GM12878 (cell line): ENCODE measurements around the gene DOCK9. TPM values are rescaled to one million over a fixed set of nuclear protein-coding genes. Genes with fewer than 3 reads are reported as not detected.

Source experiments
- ATAC-seq: fragments of 200-7000 bp; cut with Tn5 transposase; 3 replicates; pipeline ENCODE4 v1.9.1; 2020; ENCODE audit warnings: mild to moderate bottlenecking, moderate library complexity
- BruUV-seq: library from RNA; stranded (reverse); fragments of 400-500 nt; replicated peaks from 2 replicates; lab custom pipeline; 2021; lab: Mats Ljungman, UMichigan
- CTCF ChIA-PET: fragments of 300-600 bp; sonication (Branson Sonifier 250); formaldehyde crosslinking; extraction: SDS; loops from one replicate; lab custom pipeline; 2021; ENCODE audit warnings: inconsistent platforms; lab: Yijun Ruan, JAX
- POLR2A ChIA-PET: fragments of 350-600 bp; formaldehyde crosslinking; extraction: SDS; loops from one replicate; lab custom pipeline; 2021; ENCODE audit warnings: inconsistent platforms; lab: Charles Lee
- RAD21 ChIA-PET: fragments of 300-600 bp; sonication (Branson Sonifier 250); formaldehyde crosslinking; loops from one replicate; lab custom pipeline; 2023; ENCODE audit warnings: antibody characterized with exemption; ENCODE audit not compliant: unreplicated experiment; lab: Charles Lee
- SMC1A ChIA-PET: fragments of 300-600 bp; sonication (Branson Sonifier 250); formaldehyde crosslinking; loops from one replicate; lab custom pipeline; 2023; ENCODE audit not compliant: unreplicated experiment, uncharacterized antibody; lab: Charles Lee
- DNase-seq: peaks from one replicate; pipeline ENCODE4 v3.0.0-alpha.2; 2011; ENCODE audit warnings: low read depth, low spot score
- FAIRE-seq: peaks from 3 replicates; lab custom pipeline; 2011; peaks lifted over from hg19 to GRCh38; lab: Jason Lieb, UNC
- H2AFZ ChIP-seq: 2 replicates; pipeline ENCODE4 v1.6.0; 2011; ENCODE audit warnings: low read depth, low read length, control low read depth; ENCODE audit not compliant: control insufficient read depth
- H3K27ac ChIP-seq: 2 replicates; pipeline ENCODE4 v1.5.1; 2011; ENCODE audit warnings: control low read depth; ENCODE audit not compliant: control insufficient read depth, insufficient read depth
- H3K27me3 ChIP-seq, 2 experiments: replicated peaks in 1 of 2; 2 replicates each; pipeline versions ENCODE4 v1.6.0 to v1.6.1; 2011; ENCODE audit warnings: low read length in 1 of 2; ENCODE audit not compliant: control insufficient read depth in 2 of 2, insufficient read depth in 2 of 2
- H3K36me3 ChIP-seq, 2 experiments: 2 replicates each; pipeline ENCODE4 v1.5.1; 2011; ENCODE audit warnings: low read length in 1 of 2; ENCODE audit not compliant: control insufficient read depth in 2 of 2, insufficient read depth in 2 of 2
- H3K4me1 ChIP-seq: 2 replicates; pipeline ENCODE4 v1.6.1; 2011; ENCODE audit warnings: mild to moderate bottlenecking, low read length, moderate library complexity, mixed read lengths; ENCODE audit not compliant: control insufficient read depth, insufficient read depth
- H3K4me2 ChIP-seq: 2 replicates; pipeline ENCODE4 v1.6.0; 2011; ENCODE audit warnings: control low read depth; ENCODE audit not compliant: control insufficient read depth, insufficient read depth
- H3K4me3 ChIP-seq: fragments of 200-600 bp; sonication (generic); 2 replicates; pipeline ENCODE4 v1.5.1; 2016
- H3K79me2 ChIP-seq: 2 replicates; pipeline ENCODE4 v1.6.0; 2011; ENCODE audit warnings: low read length; ENCODE audit not compliant: control insufficient read depth, insufficient read depth
- H3K9ac ChIP-seq: 2 replicates; pipeline ENCODE4 v1.8.0; 2011; ENCODE audit warnings: low read length, control low read depth, mixed read lengths; ENCODE audit not compliant: control insufficient read depth, insufficient read depth
- H3K9me3 ChIP-seq: replicated peaks from 3 replicates; pipeline ENCODE4 v1.5.1; 2011; ENCODE audit warnings: mild to moderate bottlenecking, low read length; ENCODE audit not compliant: control insufficient read depth, insufficient read depth
- H4K20me1 ChIP-seq: 2 replicates; pipeline ENCODE4 v1.6.0; 2011; ENCODE audit not compliant: control insufficient read depth, insufficient read depth
- KLF5 ChIP-seq: fragments of 450-650 bp; IDR thresholded peaks from 2 replicates; pipeline ENCODE4 v1.6.1; 2014; ENCODE audit warnings: mild to moderate bottlenecking; ENCODE audit not compliant: partially characterized antibody
- NBN ChIP-seq: fragments of 450-650 bp; IDR thresholded peaks from 2 replicates; pipeline ENCODE4 v1.6.1; 2016
- NFYA ChIP-seq: IDR thresholded peaks from 2 replicates; pipeline ENCODE4 v1.6.1; 2011; ENCODE audit warnings: low read depth, mild to moderate bottlenecking, low read length, improper control_type of control experiment, borderline replicate concordance
- NRF1 ChIP-seq: conservative IDR thresholded peaks from 2 replicates; pipeline ENCODE4 v1.6.1; 2011; ENCODE audit warnings: mild to moderate bottlenecking, low read depth, low read length, improper control_type of control experiment
- RBBP5 ChIP-seq: fragments of 200-600 bp; sonication (generic); conservative IDR thresholded peaks from 2 replicates; pipeline ENCODE4 v1.6.1; 2016
- STAT3 ChIP-seq: IDR thresholded peaks from 2 replicates; pipeline ENCODE4 v1.6.1; 2011; ENCODE audit warnings: low read depth, low read length, improper control_type of control experiment
- WGBS: methylation state at CpG from one replicate; pipeline ENCODE4 v1.1.6; 2016; ENCODE audit warnings: low lambda C conversion rate; ENCODE audit not compliant: insufficient replicate concordance, insufficient coverage; ENCODE audit errors: missing lambda C conversion rate; 5-methylcytosine and 5-hydroxymethylcytosine counted together
- in situ Hi-C: fragments of 300-500 bp; cut with MboI; formaldehyde crosslinking; loops from 9 replicates; pipeline ENCODE4 v1.14.3; 2018; ENCODE audit warnings: mixed read lengths
- intact Hi-C: fragments of 100-400 bp; cut with micrococcal nuclease; formaldehyde crosslinking; loops from one replicate; pipeline ENCODE4 v1.14.2; 2022; ENCODE audit not compliant: unreplicated experiment
- polyA plus RNA-seq, 11 experiments: library from polyadenylated mRNA; depleted of rRNA in 4 of 11; unstranded in 6 of 11; stranded (reverse) in 5 of 11; fragments of >200 nt; fragmentation: Nextera tagmentation in 4 of 11; fragmentation: Illumina TruSeq in 1 of 11; extraction: Ambion mirVana in 4 of 11; extraction: Trizol in 1 of 11; gene quantifications; 1 replicate in 1 of 11; 2 replicates in 10 of 11; pipeline versions ENCODE4 v1.2.1 to v1.2.3, GENCODE V29; 2011 to 2016; ENCODE audit warnings: inconsistent platforms in 2 of 11, missing spikeins in 2 of 11, low read depth in 1 of 11
- total RNA-seq, 4 experiments: library from RNA; depleted of rRNA in 3 of 4; stranded (reverse); fragments of >200 nt in 3 of 4; fragmentation: Illumina TruSeq in 1 of 4; extraction: Trizol in 1 of 4; gene quantifications; 2 replicates each; pipeline versions ENCODE4 v1.2.1 to v1.2.3, GENCODE V29; 2013 to 2021
- TF ChIP-seq, protein P1 (sequence below): IDR thresholded peaks from 2 replicates; pipeline ENCODE4 v1.6.1; 2011; ENCODE audit warnings: borderline replicate concordance, low read depth, mild to moderate bottlenecking, moderate library complexity, low read length; ENCODE audit not compliant: insufficient read depth, poor library complexity, severe bottlenecking
- TF ChIP-seq, protein P2 (sequence below): IDR thresholded peaks from 2 replicates; pipeline ENCODE4 v1.6.1; 2011; ENCODE audit warnings: mild to moderate bottlenecking, low read depth, low read length, moderate library complexity; ENCODE audit not compliant: insufficient replicate concordance

The DOCK9 gene
- total and polyA plus RNA-seq, 10 of the 15 experiments (the other 5 are each of a cell fraction or from before 2014, with no cell fraction given): 0.09 to 2.9 (median 0.74) TPM

DNA sequence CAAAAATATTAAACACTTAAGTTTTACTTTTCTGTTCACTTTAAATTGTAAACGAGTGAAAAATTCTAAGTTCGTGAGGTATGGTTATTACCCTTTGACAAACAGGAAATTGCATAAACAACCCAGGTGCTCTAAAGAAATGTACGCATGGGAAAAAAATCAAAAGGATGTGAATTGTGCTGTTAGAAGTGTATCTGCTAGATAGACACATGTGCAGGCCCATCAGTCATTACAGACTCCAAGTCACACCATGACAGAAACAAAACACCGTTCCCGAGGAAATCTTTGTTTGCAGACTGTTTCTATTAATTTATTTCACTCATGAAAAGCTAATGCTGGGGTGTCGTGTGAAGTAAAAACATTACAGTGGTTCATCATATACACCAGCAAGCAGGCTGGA is 17.0 kb upstream of the DOCK9 start:
- Histone ChIP-seq H3K79me2 (no peaks in the 10 kb centered on the region; the same call in 1 of the 2 replicates), H2AFZ (no peak overlapping the region), H3K36me3 (no peaks in the 10 kb centered on the region), H3K9ac (no peak overlapping the region), H3K4me3 (no peak overlapping the region), H3K27ac (no peak overlapping the region), H3K4me2 (no peak overlapping the region), H3K27me3 (no peaks in the 10 kb centered on the region), H4K20me1 (no peaks in the 10 kb centered on the region)
- CTCF ChIA-PET: no interaction called here
- no peak for DNase-seq
- RAD21 ChIA-PET: no interaction called here
- SMC1A ChIA-PET: no interaction called here
- intact Hi-C loops: no loop called here
- WGBS: 74% methylated on average over 6 of the region's 6 CpGs
- in situ Hi-C loops: no loop called here
- no peak for ATAC-seq
- TF ChIP-seq, protein P1, sequence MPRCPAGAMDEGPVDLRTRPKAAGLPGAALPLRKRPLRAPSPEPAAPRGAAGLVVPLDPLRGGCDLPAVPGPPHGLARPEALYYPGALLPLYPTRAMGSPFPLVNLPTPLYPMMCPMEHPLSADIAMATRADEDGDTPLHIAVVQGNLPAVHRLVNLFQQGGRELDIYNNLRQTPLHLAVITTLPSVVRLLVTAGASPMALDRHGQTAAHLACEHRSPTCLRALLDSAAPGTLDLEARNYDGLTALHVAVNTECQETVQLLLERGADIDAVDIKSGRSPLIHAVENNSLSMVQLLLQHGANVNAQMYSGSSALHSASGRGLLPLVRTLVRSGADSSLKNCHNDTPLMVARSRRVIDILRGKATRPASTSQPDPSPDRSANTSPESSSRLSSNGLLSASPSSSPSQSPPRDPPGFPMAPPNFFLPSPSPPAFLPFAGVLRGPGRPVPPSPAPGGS: peak; percentile 33
- TF ChIP-seq STAT3: no peak
- TF ChIP-seq, all 136 proteins: peak for 1
- BruUV-seq: no TSS peak
- H3K9me3 ChIP-seq: no peaks in the 10 kb centered on the region; the same call in 1 of the 3 replicates
- POLR2A ChIA-PET: no interaction called here
- FAIRE-seq: no peak
- H3K4me1 ChIP-seq: peaks cover 10% of the 10 kb centered on the region

DNA sequence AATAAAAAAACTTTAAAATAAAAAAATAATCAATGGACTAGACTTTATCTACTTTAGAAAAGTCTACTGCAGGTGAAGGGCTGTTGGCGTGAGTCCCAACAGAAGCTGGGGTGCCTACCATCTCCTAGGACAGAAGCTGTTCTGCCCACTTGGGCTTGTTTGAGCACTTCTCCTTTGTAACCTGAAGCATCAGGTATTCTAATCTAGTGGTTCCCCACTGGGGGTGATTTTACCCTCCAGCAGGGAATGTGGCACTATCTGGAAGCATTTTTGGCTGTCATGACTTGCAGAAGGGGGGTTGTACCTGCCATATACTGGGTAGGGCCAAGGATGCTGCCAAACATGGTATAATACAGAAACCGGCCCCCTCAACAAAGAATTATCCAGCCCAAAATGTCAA is 16.2 kb upstream of the DOCK9 start:
- no peaks in the 10 kb centered on the region; the same call in 1 of the 2 replicates for H3K79me2 ChIP-seq
- POLR2A ChIA-PET: no interaction called here

More for the DNA sequence above, 16.2 kb upstream of the DOCK9 start:
- intact Hi-C loops: no loop called here
- Histone ChIP-seq H3K9me3 (no peaks in the 10 kb centered on the region; the same call in 1 of the 3 replicates), H3K4me1 (peaks cover 8% of the 10 kb centered on the region), H3K27ac (no peak overlapping the region), H3K9ac (no peak overlapping the region), H3K27me3 (no peaks in the 10 kb centered on the region), H3K4me3 (no peak overlapping the region), H3K4me2 (no peak overlapping the region), H3K36me3 (no peaks in the 10 kb centered on the region), H4K20me1 (no peaks in the 10 kb centered on the region), H2AFZ (no peak overlapping the region)
- BruUV-seq: no TSS peak
- FAIRE-seq (no peak), ATAC-seq (no peak), DNase-seq (no peak)
- SMC1A ChIA-PET: no interaction called here
- WGBS: 71% methylated on average over 2 of the region's 2 CpGs
- TF ChIP-seq NBN: no peak
- no peak for TF ChIP-seq KLF5
- no peak for TF ChIP-seq NRF1
- no peak for TF ChIP-seq NFYA
- TF ChIP-seq RBBP5: no peak
- TF ChIP-seq, protein P2, sequence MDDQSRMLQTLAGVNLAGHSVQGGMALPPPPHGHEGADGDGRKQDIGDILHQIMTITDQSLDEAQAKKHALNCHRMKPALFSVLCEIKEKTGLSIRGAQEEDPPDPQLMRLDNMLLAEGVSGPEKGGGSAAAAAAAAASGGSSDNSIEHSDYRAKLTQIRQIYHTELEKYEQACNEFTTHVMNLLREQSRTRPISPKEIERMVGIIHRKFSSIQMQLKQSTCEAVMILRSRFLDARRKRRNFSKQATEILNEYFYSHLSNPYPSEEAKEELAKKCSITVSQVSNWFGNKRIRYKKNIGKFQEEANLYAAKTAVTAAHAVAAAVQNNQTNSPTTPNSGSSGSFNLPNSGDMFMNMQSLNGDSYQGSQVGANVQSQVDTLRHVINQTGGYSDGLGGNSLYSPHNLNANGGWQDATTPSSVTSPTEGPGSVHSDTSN: no peak
- CTCF ChIA-PET: no interaction called here
- RAD21 ChIA-PET: no interaction called here
- in situ Hi-C loops: no loop called here
